ENCODE data around the gene ARHGAP10. TPM values are rescaled to one million over a fixed set of nuclear protein-coding genes. Genes with fewer than 3 reads are reported as not detected.

The ARHGAP10 gene
- total RNA-seq, 3 donors from 2014 or later (not counting 1 experiment from before 2014, with no cell fraction given) = 13.9 to 28.7 (median 23.2) TPM

GRCh38 chr4:147913137-147913536, 181.2 kb downstream of the ARHGAP10 start:
- H3K27me3 ChIP-seq (ENCODE audit: control insufficient read depth, insufficient read depth, low read length) = no peaks in the 10 kb centered on the region
- intact Hi-C loops (cut with micrococcal nuclease) = no loop called here
- Mint-ChIP-seq H3K4me3 (no peak overlapping the region), H3K36me3 (peaks cover 9% of the 10 kb centered on the region), H3K4me1 (no peaks in the 10 kb centered on the region), H3K27ac (no peak overlapping the region), H3K9me3 (no peaks in the 10 kb centered on the region), H3K27me3 (ENCODE audit: low read depth in 2 of 2) (no peaks in the 10 kb centered on the region)
- no peak for TF ChIP-seq CTCF (IDR thresholded peaks at IDR 0.05)
- H3K9me3 ChIP-seq (ENCODE audit: control insufficient read depth, insufficient read depth, low read length) = no peaks in the 10 kb centered on the region
- no peak overlapping the region for H3K4me3 ChIP-seq (ENCODE audit: low read length)
- ATAC-seq (no peak), DNase-seq (no peak)
- 82% methylated on average over 1 of the region's 2 CpGs for WGBS (ENCODE audit: insufficient coverage)
- H3K4me1 ChIP-seq (ENCODE audit: control insufficient read depth, insufficient read depth, low read length) = no peaks in the 10 kb centered on the region
- no peak overlapping the region for H3K27ac ChIP-seq (ENCODE audit: low read length)
- no peaks in the 10 kb centered on the region for H3K36me3 ChIP-seq (ENCODE audit: control insufficient read depth, insufficient read depth, low read length)

- no peaks in the 10 kb centered on the region for H3K9me3 ChIP-seq (ENCODE audit: control insufficient read depth, insufficient read depth, low read length)
- no peaks in the 10 kb centered on the region for H3K27me3 ChIP-seq (ENCODE audit: control insufficient read depth, insufficient read depth, low read length)
- WGBS (ENCODE audit: insufficient coverage) = 98% methylated on average over 4 of the region's 4 CpGs
- H3K36me3 ChIP-seq (ENCODE audit: control insufficient read depth, insufficient read depth, low read length) = no peaks in the 10 kb centered on the region
- H3K4me3 Mint-ChIP-seq = no peak overlapping the region
- H3K4me3 ChIP-seq (ENCODE audit: low read length) = no peak overlapping the region
- H3K4me1 Mint-ChIP-seq = no peaks in the 10 kb centered on the region
- no peak for DNase-seq
- no peaks in the 10 kb centered on the region for H3K27me3 Mint-ChIP-seq (ENCODE audit: low read depth in 2 of 2)
- H3K9me3 Mint-ChIP-seq = no peaks in the 10 kb centered on the region
- no peak overlapping the region for H3K27ac ChIP-seq (ENCODE audit: low read length)
- peaks cover 9% of the 10 kb centered on the region for H3K36me3 Mint-ChIP-seq
- intact Hi-C loops (cut with micrococcal nuclease) = no loop called here
- no peak for ATAC-seq
- H3K27ac Mint-ChIP-seq = no peak overlapping the region
- H3K4me1 ChIP-seq (ENCODE audit: control insufficient read depth, insufficient read depth, low read length) = no peaks in the 10 kb centered on the region
- TF ChIP-seq CTCF (IDR thresholded peaks at IDR 0.05) = no peak
Observed at GRCh38 chr4:147916351-147916750, 184.5 kb downstream of the ARHGAP10 start.

GRCh38 chr4:147923381-147923780, 191.5 kb downstream of the ARHGAP10 start:
- H3K36me3 ChIP-seq (ENCODE audit: control insufficient read depth, insufficient read depth, low read length) = no peaks in the 10 kb centered on the region
- H3K4me3 ChIP-seq (ENCODE audit: low read length) = no peak overlapping the region
- no peaks in the 10 kb centered on the region for H3K4me1 ChIP-seq (ENCODE audit: control insufficient read depth, insufficient read depth, low read length)
- Mint-ChIP-seq H3K4me1 (peaks cover 0 to 5% of the 10 kb centered on the region in 2 donors), H3K9me3 (no peaks in the 10 kb centered on the region), H3K27me3 (ENCODE audit: low read depth in 2 of 2) (no peaks in the 10 kb centered on the region), H3K36me3 (peaks cover 5% of the 10 kb centered on the region), H3K27ac (no peak overlapping the region), H3K4me3 (no peak overlapping the region)
- DNase-seq (no peak), ATAC-seq (no peak)
- H3K27me3 ChIP-seq (ENCODE audit: control insufficient read depth, insufficient read depth, low read length) = no peaks in the 10 kb centered on the region
- no peak for TF ChIP-seq CTCF (IDR thresholded peaks at IDR 0.05)
- 96% methylated on average over 2 of the region's 2 CpGs for WGBS (ENCODE audit: insufficient coverage)
- H3K27ac ChIP-seq (ENCODE audit: low read length) = no peak overlapping the region
- intact Hi-C loops (cut with micrococcal nuclease) = no loop called here
- no peaks in the 10 kb centered on the region for H3K9me3 ChIP-seq (ENCODE audit: control insufficient read depth, insufficient read depth, low read length)

- Mint-ChIP-seq H3K4me3 (no peak overlapping the region), H3K27me3 (ENCODE audit: low read depth in 2 of 2) (no peaks in the 10 kb centered on the region), H3K27ac (no peak overlapping the region), H3K9me3 (no peaks in the 10 kb centered on the region), H3K4me1 (peaks cover 0 to 5% of the 10 kb centered on the region in 2 donors), H3K36me3 (peaks cover 5% of the 10 kb centered on the region)
- no peaks in the 10 kb centered on the region for H3K27me3 ChIP-seq (ENCODE audit: control insufficient read depth, insufficient read depth, low read length)
- H3K4me3 ChIP-seq (ENCODE audit: low read length) = no peak overlapping the region
- ATAC-seq = no peak
- no peaks in the 10 kb centered on the region for H3K36me3 ChIP-seq (ENCODE audit: control insufficient read depth, insufficient read depth, low read length)
- no peaks in the 10 kb centered on the region for H3K9me3 ChIP-seq (ENCODE audit: control insufficient read depth, insufficient read depth, low read length)
- intact Hi-C loops (cut with micrococcal nuclease) = loop anchor here (1.0 kb wide), 1 partner anchor 19 kb away; no protein-coding TSS in a partner anchor
- no peak for TF ChIP-seq CTCF (IDR thresholded peaks at IDR 0.05)
- H3K4me1 ChIP-seq (ENCODE audit: control insufficient read depth, insufficient read depth, low read length) = no peaks in the 10 kb centered on the region
- no peak overlapping the region for H3K27ac ChIP-seq (ENCODE audit: low read length)
- 76% methylated on average over 4 of the region's 4 CpGs for WGBS (ENCODE audit: insufficient coverage)
- no peak for DNase-seq
Observed at GRCh38 chr4:147923854-147924253, 192.0 kb downstream of the ARHGAP10 start.
